ENCODE data around the gene INTS7.

Gene INTS7

GRCh38 chr1:212035123-212035834, at the start of gene INTS7, which contains the start of gene DTL:
Gene INTS7, minus strand, starts transcription at chr1:212035557. Its CDS starts 120 bp downstream, at chr1:212035437.
Gene DTL, plus strand, starts transcription at chr1:212035748. Its CDS starts 143 bp downstream, at chr1:212035891.
- in situ Hi-C loops (cut with HindIII; ENCODE audit: low pct_ligation_motif_present, low sequenced_read_pairs) = no loop called here
- Histone ChIP-seq H3K4me3 (ENCODE audit: low read depth, low read length) (peak within 1 kb of the TSS; percentile 84), H3K27ac (peak within 1 kb of the TSS; percentile 89), H3K36me3 (replicated peaks) (no peaks in the 10 kb centered on the region), H3K27me3 (replicated peaks) (no peaks in the 10 kb centered on the region)
- peak; percentile 96 for TF ChIP-seq CTCF (IDR thresholded peaks at IDR 0.05; ENCODE audit: low read depth, low read length, missing control alignments)
- peak; percentile 98 for DNase-seq

GRCh38 chr1:212082765-212083406, 47.5 kb upstream of the INTS7 start:
- no peak overlapping the region for H3K4me3 ChIP-seq (ENCODE audit: low read depth, low read length)
- no peak for TF ChIP-seq CTCF (IDR thresholded peaks at IDR 0.05; ENCODE audit: low read depth, low read length, missing control alignments)
- DNase-seq = no peak
- H3K27me3 ChIP-seq (replicated peaks) = no peaks in the 10 kb centered on the region
- no peaks in the 10 kb centered on the region for H3K36me3 ChIP-seq (replicated peaks)
- no peak overlapping the region for H3K27ac ChIP-seq
- in situ Hi-C loops (cut with HindIII; ENCODE audit: low pct_ligation_motif_present, low sequenced_read_pairs) = loop anchor here (25.0 kb wide), 1 partner anchor 179 kb away; no protein-coding TSS in a partner anchor

GRCh38 chr1:212078826-212079225, 43.5 kb upstream of the INTS7 start:
- Histone ChIP-seq H3K36me3 (replicated peaks) (no peaks in the 10 kb centered on the region), H3K4me3 (ENCODE audit: low read depth, low read length) (no peak overlapping the region), H3K27me3 (replicated peaks) (no peaks in the 10 kb centered on the region), H3K27ac (no peak overlapping the region)
- no peak for DNase-seq
- in situ Hi-C loops (cut with HindIII; ENCODE audit: low pct_ligation_motif_present, low sequenced_read_pairs) = loop anchor here (25.0 kb wide), 1 partner anchor 183 kb away; no protein-coding TSS in a partner anchor
- TF ChIP-seq CTCF (IDR thresholded peaks at IDR 0.05; ENCODE audit: low read depth, low read length, missing control alignments) = no peak

GRCh38 chr1:212077028-212077427, 41.7 kb upstream of the INTS7 start:
- in situ Hi-C loops (cut with HindIII; ENCODE audit: low pct_ligation_motif_present, low sequenced_read_pairs) = loop anchor here (25.0 kb wide), 1 partner anchor 185 kb away; no protein-coding TSS in a partner anchor
- no peak for DNase-seq
- H3K36me3 ChIP-seq (replicated peaks) = no peaks in the 10 kb centered on the region

GRCh38 chr1:212074856-212075255, 39.5 kb upstream of the INTS7 start:
- DNase-seq = no peak
- in situ Hi-C loops (cut with HindIII; ENCODE audit: low pct_ligation_motif_present, low sequenced_read_pairs) = loop anchor here (25.0 kb wide), 1 partner anchor 187 kb away; no protein-coding TSS in a partner anchor
- H3K27me3 ChIP-seq (replicated peaks) = no peaks in the 10 kb centered on the region
- TF ChIP-seq CTCF (IDR thresholded peaks at IDR 0.05; ENCODE audit: low read depth, low read length, missing control alignments) = no peak
- H3K36me3 ChIP-seq (replicated peaks) = no peaks in the 10 kb centered on the region
- H3K27ac ChIP-seq = no peak overlapping the region
- no peak overlapping the region for H3K4me3 ChIP-seq (ENCODE audit: low read depth, low read length)

More at GRCh38 chr1:212077028-212077427, 41.7 kb upstream of the INTS7 start:
- Histone ChIP-seq H3K27me3 (replicated peaks) (no peaks in the 10 kb centered on the region), H3K27ac (no peak overlapping the region), H3K4me3 (ENCODE audit: low read depth, low read length) (no peak overlapping the region)
- TF ChIP-seq CTCF (IDR thresholded peaks at IDR 0.05; ENCODE audit: low read depth, low read length, missing control alignments) = no peak
